H1 (cell line): Measurements from ENCODE around the gene CFAP91. TPM values are rescaled to one million over a fixed set of nuclear protein-coding genes. Genes with fewer than 3 reads are reported as not detected.
A peak's percentile ranks its signal among the peaks of the same experiment; 100 is the strongest.

Source experiments
- CTCF ChIA-PET: fragments of 300-600 bp; sonication (Branson Sonifier 250); formaldehyde crosslinking; loops from one replicate; lab custom pipeline; 2021; ENCODE audit not compliant: partially characterized antibody; lab: Charles Lee
- POLR2A ChIA-PET: fragments of 300-600 bp; sonication (Branson Sonifier 250); formaldehyde crosslinking; loops from one replicate; lab custom pipeline; 2021; ENCODE audit warnings: inconsistent platforms; ENCODE audit not compliant: partially characterized antibody; lab: Charles Lee
- DNase-seq, 2 experiments: peaks; one replicate each; pipeline versions ENCODE4 v3.0.0 to v3.0.0-alpha.2; 2010 to 2022; ENCODE audit warnings: low spot score in 2 of 2, low read depth in 1 of 2, mixed read lengths in 1 of 2
- FAIRE-seq: peaks from 2 replicates; lab custom pipeline; 2011; peaks lifted over from hg19 to GRCh38; lab: Jason Lieb, UNC
- H2AFZ ChIP-seq: 2 replicates; pipeline ENCODE4 v1.8.1; 2012; ENCODE audit warnings: low read length, inconsistent platforms
- H2AK5ac ChIP-seq: 2 replicates; pipeline ENCODE4 v1.6.1; 2013; ENCODE audit warnings: low read depth, low read length
- H2BK120ac ChIP-seq: replicated peaks from 2 replicates; pipeline ENCODE3; 2013; ENCODE audit warnings: low read depth, low read length, inconsistent platforms
- H2BK12ac ChIP-seq: 2 replicates; pipeline ENCODE4 v1.6.1; 2013; ENCODE audit warnings: low read depth, low read length
- H2BK15ac ChIP-seq: 2 replicates; pipeline ENCODE4 v1.6.1; 2013; ENCODE audit warnings: low read length
- H2BK20ac ChIP-seq: 2 replicates; pipeline ENCODE4 v1.6.1; 2013; ENCODE audit warnings: low read length
- H2BK5ac ChIP-seq: 2 replicates; pipeline ENCODE4 v1.6.1; 2013; ENCODE audit warnings: low read depth, low read length
- H3K14ac ChIP-seq: 2 replicates; pipeline ENCODE4 v1.6.1; 2013; ENCODE audit warnings: inconsistent platforms; ENCODE audit not compliant: insufficient read length
- H3K18ac ChIP-seq: 2 replicates; pipeline ENCODE4 v1.6.1; 2013; ENCODE audit warnings: low read length; ENCODE audit errors: extremely low read depth
- H3K23ac ChIP-seq: 2 replicates; pipeline ENCODE4 v1.6.1; 2013; ENCODE audit warnings: inconsistent platforms; ENCODE audit not compliant: insufficient read length
- H3K23me2 ChIP-seq: 2 replicates; pipeline ENCODE4 v1.6.1; 2013; ENCODE audit warnings: low read depth, low read length
- H3K27ac ChIP-seq: 2 replicates; pipeline ENCODE4 v1.6.1; 2011; ENCODE audit warnings: low read depth, low read length, inconsistent platforms
- H3K27me3 ChIP-seq, 4 experiments: replicated peaks in 1 of 4; 1 replicate in 1 of 4; 2 replicates in 3 of 4; pipeline versions ENCODE4 v1.6.1 to v1.8.1; 2011 to 2013; ENCODE audit warnings: low read length in 3 of 4, mild to moderate bottlenecking in 3 of 4, inconsistent platforms in 2 of 4, mixed read lengths in 2 of 4, moderate library complexity in 1 of 4; ENCODE audit not compliant: control insufficient read depth in 3 of 4, insufficient read depth in 3 of 4; ENCODE audit errors: extremely low read depth in 1 of 4
- H3K36me3 ChIP-seq, 4 experiments: 2 replicates each; pipeline versions ENCODE4 v1.6.1 to v1.8.1; 2011 to 2013; ENCODE audit warnings: mild to moderate bottlenecking in 4 of 4, low read length in 3 of 4, moderate library complexity in 2 of 4, control low read depth in 1 of 4, inconsistent platforms in 1 of 4; ENCODE audit not compliant: insufficient read depth in 4 of 4, control insufficient read depth in 2 of 4
- H3K4ac ChIP-seq: replicated peaks from 2 replicates; pipeline ENCODE3; 2013; ENCODE audit warnings: low read length, low read depth, mixed read lengths, inconsistent platforms; ENCODE audit not compliant: insufficient read length
- H3K4me1 ChIP-seq, 4 experiments: replicated peaks in 1 of 4; 1 replicate in 1 of 4; 2 replicates in 3 of 4; pipeline versions ENCODE4 v1.6.1 to v1.8.1; 2011 to 2013; ENCODE audit warnings: low read length in 3 of 4, inconsistent platforms in 2 of 4, mixed read lengths in 1 of 4; ENCODE audit not compliant: insufficient read depth in 4 of 4, control insufficient read depth in 3 of 4
- H3K4me2 ChIP-seq, 2 experiments: 2 replicates each; pipeline versions ENCODE4 v1.6.1 to v1.8.1; 2011 to 2013; ENCODE audit warnings: low read depth in 2 of 2, low read length in 2 of 2, control low read depth in 1 of 2, inconsistent platforms in 1 of 2, mild to moderate bottlenecking in 1 of 2; ENCODE audit not compliant: insufficient read depth in 1 of 2
- H3K4me3 ChIP-seq, 4 experiments: fragments of 200-600, 300-600 bp in 1 of 4; sonication (generic), shearing (Covaris generic), sonication (Bioruptor Twin) in 1 of 4; 2 replicates each; pipeline versions ENCODE4 v1.5.1 to v1.8.1; 2011 to 2016; ENCODE audit warnings: low read length in 4 of 4, low read depth in 3 of 4, control low read depth in 2 of 4, inconsistent platforms in 2 of 4, mild to moderate bottlenecking in 2 of 4, mixed read lengths in 1 of 4, moderate library complexity in 1 of 4; ENCODE audit not compliant: insufficient read depth in 2 of 4; ENCODE audit errors: extremely low read depth in 1 of 4
- H3K56ac ChIP-seq: replicated peaks from 2 replicates; pipeline ENCODE3; 2013; ENCODE audit warnings: low read depth, mild to moderate bottlenecking, mixed read lengths, low read length, inconsistent platforms; ENCODE audit not compliant: insufficient read length
- H3K79me1 ChIP-seq: 2 replicates; pipeline ENCODE4 v1.6.1; 2013; ENCODE audit warnings: low read depth, low read length, control low read depth
- H3K79me2 ChIP-seq, 2 experiments: 2 replicates each; pipeline versions ENCODE4 v1.6.1 to v1.8.1; 2012 to 2013; ENCODE audit warnings: low read length in 2 of 2, mild to moderate bottlenecking in 2 of 2, inconsistent platforms in 1 of 2; ENCODE audit not compliant: insufficient read depth in 2 of 2, control insufficient read depth in 1 of 2
- H3K9ac ChIP-seq, 4 experiments: replicated peaks in 1 of 4; 1 replicate in 1 of 4; 2 replicates in 3 of 4; pipeline versions ENCODE4 v1.6.1 to v1.8.1; 2011 to 2013; ENCODE audit warnings: low read depth in 3 of 4, low read length in 3 of 4, control low read depth in 2 of 4, mild to moderate bottlenecking in 2 of 4, moderate library complexity in 2 of 4, inconsistent platforms in 1 of 4; ENCODE audit errors: extremely low read depth in 1 of 4
- H3K9me3 ChIP-seq, 2 experiments: 2 replicates each; pipeline versions ENCODE4 v1.6.1 to v1.8.1; 2012 to 2013; ENCODE audit warnings: mild to moderate bottlenecking in 2 of 2, moderate library complexity in 2 of 2, control low read depth in 1 of 2, inconsistent platforms in 1 of 2, low read depth in 1 of 2, low read length in 1 of 2, mixed read lengths in 1 of 2; ENCODE audit not compliant: insufficient read depth in 2 of 2
- H4K20me1 ChIP-seq, 2 experiments: replicated peaks in 1 of 2; 2 replicates each; pipeline versions ENCODE3 to v1.8.1; 2011 to 2013; ENCODE audit warnings: inconsistent platforms in 2 of 2, low read length in 2 of 2, mild to moderate bottlenecking in 1 of 2; ENCODE audit not compliant: insufficient read depth in 2 of 2, control insufficient read depth in 1 of 2
- H4K5ac ChIP-seq: 2 replicates; pipeline ENCODE4 v1.6.1; 2013; ENCODE audit warnings: low read length, low read depth, mixed read lengths, inconsistent platforms; ENCODE audit not compliant: insufficient read length
- H4K8ac ChIP-seq: 2 replicates; pipeline ENCODE4 v1.8.0; 2013; ENCODE audit warnings: mild to moderate bottlenecking, moderate library complexity, low read length, inconsistent platforms; ENCODE audit not compliant: insufficient read depth; ENCODE audit errors: extremely low read depth
- H4K91ac ChIP-seq: replicated peaks from 2 replicates; pipeline ENCODE3; 2013; ENCODE audit warnings: low read length, mixed read lengths, inconsistent platforms; ENCODE audit not compliant: insufficient read length
- POLR2AphosphoS5 ChIP-seq: IDR thresholded peaks from 2 replicates; pipeline ENCODE4 v1.6.1; 2011; ENCODE audit warnings: low read depth, low read length
- RAD21 ChIP-seq, 2 experiments: IDR thresholded peaks in 1 of 2; conservative IDR thresholded peaks in 1 of 2; 2 replicates each; pipeline ENCODE4 v1.6.1; 2011; ENCODE audit warnings: low read depth in 2 of 2, low read length in 2 of 2, improper control_type of control experiment in 1 of 2, inconsistent platforms in 1 of 2, mild to moderate bottlenecking in 1 of 2, moderate library complexity in 1 of 2
- RNF2 ChIP-seq: fragments of 200-900, 300-1000 bp; sonication (generic); IDR thresholded peaks from 2 replicates; pipeline ENCODE4 v1.7.1; 2016; ENCODE audit warnings: borderline replicate concordance, low read depth, mild to moderate bottlenecking, antibody characterized with exemption, low read length; ENCODE audit not compliant: poor library complexity, severe bottlenecking; ENCODE audit errors: missing control alignments
- WGBS, 2 experiments: shearing (Covaris generic) in 1 of 2; methylation state at CpG; one replicate each; pipeline versions ENCODE4 v1.1.6 to v1.1.7; 2013 to 2015; ENCODE audit warnings: low lambda C conversion rate in 2 of 2, mixed read lengths in 2 of 2, inconsistent platforms in 1 of 2, low coverage in 1 of 2, missing lambda C conversion rate in 1 of 2; ENCODE audit not compliant: insufficient replicate concordance in 2 of 2, insufficient coverage in 1 of 2, insufficient read length in 1 of 2; ENCODE audit errors: extremely low coverage in 1 of 2, missing lambda C conversion rate in 1 of 2; 5-methylcytosine and 5-hydroxymethylcytosine counted together
- polyA plus RNA-seq, 7 experiments: library from polyadenylated mRNA; depleted of rRNA in 3 of 7; stranded (reverse) in 5 of 7; unstranded in 2 of 7; fragments of >200 nt in 5 of 7; fragments of 200-250 nt in 2 of 7; gene quantifications; 1 replicate in 5 of 7; 2 replicates in 1 of 7; 4 replicates in 1 of 7; pipeline versions ENCODE4 v1.2.1 to v1.2.3, GENCODE V29; 2011 to 2013; ENCODE audit warnings: missing spikeins in 2 of 7, mixed read lengths in 2 of 7
- total RNA-seq: library from RNA; stranded (reverse); fragmentation: NEBNext Ultra II Directional; extraction: Animal tissue kit (Norgen Biotek cat#: 25700); gene quantifications from 2 replicates; pipeline ENCODE4 v1.2.1, GENCODE V29; 2021
- TF ChIP-seq, protein P1 (sequence below), 3 experiments: IDR thresholded peaks; 1 replicate in 2 of 3; 2 replicates in 1 of 3; pipeline versions ENCODE4 v1.5.1 to v1.6.1; 2011; ENCODE audit warnings: low read length in 3 of 3, mild to moderate bottlenecking in 3 of 3, inconsistent platforms in 2 of 3, low read depth in 1 of 3, moderate library complexity in 1 of 3; ENCODE audit not compliant: insufficient read depth in 1 of 3; ENCODE audit errors: control extremely low read depth in 1 of 3

CFAP91 gene
- total and polyA plus RNA-seq, 2 of the 8 experiments (the other 6 are each of a cell fraction or from before 2014, with no cell fraction given), result 5.4 to 7.4 TPM

DNA sequence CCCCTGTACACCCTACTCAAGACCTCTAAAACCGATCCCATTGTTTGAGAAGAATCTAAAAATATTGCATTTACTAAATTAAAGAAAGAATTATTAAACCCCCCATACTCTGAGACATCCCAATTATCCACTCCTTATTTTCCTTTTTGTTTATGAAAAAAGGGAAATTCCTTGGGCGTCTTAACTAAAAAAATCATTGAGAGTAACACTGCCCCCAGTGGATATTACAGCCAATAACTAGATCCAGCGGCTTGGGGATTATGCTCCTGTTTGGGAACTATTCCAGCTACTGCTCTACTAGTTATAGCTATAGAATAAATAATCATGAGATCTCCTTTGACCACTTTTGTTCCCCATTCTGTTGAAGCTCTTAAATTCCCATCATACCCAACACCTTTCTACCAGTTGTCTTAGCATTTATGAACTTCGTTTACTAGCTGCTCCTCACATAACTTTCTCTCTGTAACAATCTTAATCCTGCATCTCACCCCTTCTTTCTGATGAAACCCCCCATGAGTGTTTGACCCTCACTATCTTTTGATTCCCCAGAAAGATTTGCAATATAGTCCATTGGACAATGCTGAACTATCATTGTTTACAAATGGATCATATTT is 12.7 kb upstream of the CFAP91 start:
- FAIRE-seq (no peak), DNase-seq (no peak)
- peaks cover 0 to 2% (median 0%) of the 10 kb centered on the region in 4 experiments; a peak in 2 of 7 replicates for H3K27me3 ChIP-seq
- no peak overlapping the region for H3K4ac ChIP-seq
- no peak overlapping the region for H3K4me3 ChIP-seq
- H2BK20ac ChIP-seq, result no peak overlapping the region
- H3K23me2 ChIP-seq, result no peaks in the 10 kb centered on the region
- H3K14ac ChIP-seq, result no peak overlapping the region
- no peak overlapping the region for H2BK5ac ChIP-seq
- POLR2A ChIA-PET, result interaction anchor here (0.8 to 1.4 kb wide), 2 partner anchors 8 to 13 kb away, joined by 3 to 8 read pairs; partner anchors contain the start of gene CFAP91
- WGBS, 2 experiments, result 55% methylated on average over 4 of the region's 4 CpGs; no CpG with 5 or more reads in 1 of the 2 experiments
- no peak overlapping the region for H3K27ac ChIP-seq
- H2AK5ac ChIP-seq, result no peak overlapping the region
- H3K9me3 ChIP-seq, result peaks cover 0 to 6% of the 10 kb centered on the region in 2 experiments; a peak in 1 of 4 replicates
- no peaks in the 10 kb centered on the region for H3K36me3 ChIP-seq
- no peaks in the 10 kb centered on the region for H4K20me1 ChIP-seq
- no peak overlapping the region for H3K56ac ChIP-seq
- no peak for TF ChIP-seq RNF2
- TF ChIP-seq POLR2AphosphoS5, result no peak
- TF ChIP-seq, protein P1, sequence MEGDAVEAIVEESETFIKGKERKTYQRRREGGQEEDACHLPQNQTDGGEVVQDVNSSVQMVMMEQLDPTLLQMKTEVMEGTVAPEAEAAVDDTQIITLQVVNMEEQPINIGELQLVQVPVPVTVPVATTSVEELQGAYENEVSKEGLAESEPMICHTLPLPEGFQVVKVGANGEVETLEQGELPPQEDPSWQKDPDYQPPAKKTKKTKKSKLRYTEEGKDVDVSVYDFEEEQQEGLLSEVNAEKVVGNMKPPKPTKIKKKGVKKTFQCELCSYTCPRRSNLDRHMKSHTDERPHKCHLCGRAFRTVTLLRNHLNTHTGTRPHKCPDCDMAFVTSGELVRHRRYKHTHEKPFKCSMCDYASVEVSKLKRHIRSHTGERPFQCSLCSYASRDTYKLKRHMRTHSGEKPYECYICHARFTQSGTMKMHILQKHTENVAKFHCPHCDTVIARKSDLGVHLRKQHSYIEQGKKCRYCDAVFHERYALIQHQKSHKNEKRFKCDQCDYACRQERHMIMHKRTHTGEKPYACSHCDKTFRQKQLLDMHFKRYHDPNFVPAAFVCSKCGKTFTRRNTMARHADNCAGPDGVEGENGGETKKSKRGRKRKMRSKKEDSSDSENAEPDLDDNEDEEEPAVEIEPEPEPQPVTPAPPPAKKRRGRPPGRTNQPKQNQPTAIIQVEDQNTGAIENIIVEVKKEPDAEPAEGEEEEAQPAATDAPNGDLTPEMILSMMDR (IDR thresholded peaks at IDR 0.05; ENCODE audit: control extremely low read depth in 1 of 3, insufficient read depth in 1 of 3, low read depth in 1 of 3, low read length in 3 of 3), result peak in 2 of 3 experiments; percentile 27 to 45; a peak in 2 of 4 replicates
- peak; percentile 23 to 25; a peak in 2 of 4 replicates for TF ChIP-seq RAD21 (IDR thresholded peaks at IDR 0.05 in 1 of 2, conservative IDR thresholded peaks at IDR 0.05 in 1 of 2; ENCODE audit: low read depth in 2 of 2, low read length in 2 of 2)
- TF ChIP-seq, all 59 proteins: peak for 2
- H2BK120ac ChIP-seq, result no peak overlapping the region
- no peak overlapping the region for H4K5ac ChIP-seq
- no peaks in the 10 kb centered on the region for H3K79me2 ChIP-seq
- no peak overlapping the region for H3K23ac ChIP-seq
- H4K91ac ChIP-seq, result no peak overlapping the region
- H2AFZ ChIP-seq, result no peak overlapping the region
- H2BK12ac ChIP-seq, result no peak overlapping the region
- no peak overlapping the region for H4K8ac ChIP-seq
- H3K79me1 ChIP-seq, result no peaks in the 10 kb centered on the region
- H3K9ac ChIP-seq, result no peak overlapping the region
- H3K18ac ChIP-seq, result no peak overlapping the region
- H3K4me2 ChIP-seq, result no peak overlapping the region
- H3K4me1 ChIP-seq, result no peaks in the 10 kb centered on the region
- H2BK15ac ChIP-seq, result no peak overlapping the region
- CTCF ChIA-PET, result interaction anchor here (0.6 to 3.4 kb wide), 27 partner anchors 9 to 592 kb away, joined by 3 to 21 read pairs (median 4); no protein-coding TSS in a partner anchor
